Muscle layer of duodenum (tissue), 2 donors: ENCODE data around the gene VCP.

ENCODE experiments used
- H3K27ac ChIP-seq: one replicate; pipeline ENCODE4 v1.7.0; 2013; ENCODE audit warnings: mild to moderate bottlenecking, low read length
- H3K27me3 ChIP-seq: one replicate; pipeline ENCODE4 v1.7.0; 2013; ENCODE audit warnings: low read depth, mild to moderate bottlenecking, control low read depth, low read length
- H3K36me3 ChIP-seq, 2 donors: one replicate each; pipeline ENCODE4 v1.7.0; 2013; ENCODE audit warnings: low read length in 2 of 2, control low read depth in 1 of 2, mild to moderate bottlenecking in 1 of 2; ENCODE audit not compliant: insufficient read depth in 2 of 2, control insufficient read depth in 1 of 2
- H3K4me1 ChIP-seq, 2 donors: one replicate each; pipeline ENCODE4 v1.7.0; 2013; ENCODE audit warnings: low read length in 2 of 2, mild to moderate bottlenecking in 2 of 2, control low read depth in 1 of 2, moderate library complexity in 1 of 2; ENCODE audit not compliant: insufficient read depth in 2 of 2, control insufficient read depth in 1 of 2
- H3K4me3 ChIP-seq, 2 donors: one replicate each; pipeline ENCODE4 v1.7.0; 2013; ENCODE audit warnings: low read length in 2 of 2, low read depth in 1 of 2, mild to moderate bottlenecking in 1 of 2
- H3K9me3 ChIP-seq, 2 donors: one replicate each; pipeline ENCODE4 v1.7.0; 2013; ENCODE audit warnings: low read length in 2 of 2, control low read depth in 1 of 2, mild to moderate bottlenecking in 1 of 2; ENCODE audit not compliant: control insufficient read depth in 1 of 2
- donor health status: healthy.

VCP gene

GRCh38 chr9:35054871-35055644 is 17.4 kb downstream of the VCP start:
- H3K4me3 ChIP-seq = no peak overlapping the region
- no peaks in the 10 kb centered on the region for H3K4me1 ChIP-seq
- no peaks in the 10 kb centered on the region for H3K27me3 ChIP-seq
- H3K9me3 ChIP-seq = no peaks in the 10 kb centered on the region
- H3K36me3 ChIP-seq = peaks cover 58 to 60% of the 10 kb centered on the region in 2 donors
- H3K27ac ChIP-seq = no peak overlapping the region

- Histone ChIP-seq H3K27ac (no peak overlapping the region), H3K9me3 (no peaks in the 10 kb centered on the region), H3K36me3 (peaks cover 53 to 55% of the 10 kb centered on the region in 2 donors), H3K4me1 (no peaks in the 10 kb centered on the region), H3K4me3 (no peak overlapping the region), H3K27me3 (no peaks in the 10 kb centered on the region)
Measured at GRCh38 chr9:35054185-35054835, 18.1 kb downstream of the VCP start.

GRCh38 chr9:35051069-35051967 is 21.1 kb downstream of the VCP start:
- Histone ChIP-seq H3K27me3 (no peaks in the 10 kb centered on the region), H3K4me1 (no peaks in the 10 kb centered on the region), H3K36me3 (peaks cover 29 to 43% of the 10 kb centered on the region in 2 donors), H3K4me3 (no peak overlapping the region), H3K27ac (no peak overlapping the region), H3K9me3 (no peaks in the 10 kb centered on the region)

- peaks cover 26 to 35% of the 10 kb centered on the region in 2 donors for H3K36me3 ChIP-seq
- no peak overlapping the region for H3K27ac ChIP-seq
- H3K4me3 ChIP-seq = no peak overlapping the region
- H3K9me3 ChIP-seq = no peaks in the 10 kb centered on the region
- H3K4me1 ChIP-seq = no peaks in the 10 kb centered on the region
- no peaks in the 10 kb centered on the region for H3K27me3 ChIP-seq
Measured at GRCh38 chr9:35048511-35048910, 23.9 kb downstream of the VCP start.

GRCh38 chr9:35044071-35044470 is 28.4 kb downstream of the VCP start:
- Histone ChIP-seq H3K4me3 (no peak overlapping the region), H3K27ac (no peak overlapping the region), H3K9me3 (no peaks in the 10 kb centered on the region), H3K36me3 (peaks cover 23 to 38% of the 10 kb centered on the region in 2 donors), H3K27me3 (no peaks in the 10 kb centered on the region), H3K4me1 (no peaks in the 10 kb centered on the region)

GRCh38 chr9:35042891-35043545 is 29.4 kb downstream of the VCP start:
- no peaks in the 10 kb centered on the region for H3K27me3 ChIP-seq
- H3K27ac ChIP-seq = no peak overlapping the region
- no peaks in the 10 kb centered on the region for H3K4me1 ChIP-seq
- no peak overlapping the region for H3K4me3 ChIP-seq
- H3K36me3 ChIP-seq = peaks cover 22 to 28% of the 10 kb centered on the region in 2 donors
- H3K9me3 ChIP-seq = no peaks in the 10 kb centered on the region

GRCh38 chr9:35042081-35042604 is 30.3 kb downstream of the VCP start:
- Histone ChIP-seq H3K9me3 (no peaks in the 10 kb centered on the region), H3K27ac (no peak overlapping the region), H3K4me1 (no peaks in the 10 kb centered on the region), H3K36me3 (peaks cover 22 to 25% of the 10 kb centered on the region in 2 donors), H3K4me3 (no peak overlapping the region), H3K27me3 (no peaks in the 10 kb centered on the region)

- H3K36me3 ChIP-seq = no peaks in the 10 kb centered on the region
- H3K9me3 ChIP-seq = no peaks in the 10 kb centered on the region
- no peak overlapping the region for H3K27ac ChIP-seq
- H3K4me1 ChIP-seq = no peaks in the 10 kb centered on the region
- H3K4me3 ChIP-seq = peak overlapping the region; percentile 46 to 48
- H3K27me3 ChIP-seq = no peaks in the 10 kb centered on the region
Measured at GRCh38 chr9:35035851-35036701, 36.3 kb downstream of the VCP start.

- Histone ChIP-seq H3K27ac (no peak overlapping the region), H3K36me3 (no peaks in the 10 kb centered on the region), H3K4me1 (no peaks in the 10 kb centered on the region), H3K9me3 (no peaks in the 10 kb centered on the region), H3K27me3 (no peaks in the 10 kb centered on the region), H3K4me3 (no peak overlapping the region)
Measured at GRCh38 chr9:35033101-35033500, 39.3 kb downstream of the VCP start.

GRCh38 chr9:35029852-35030251 is 42.6 kb downstream of the VCP start:
- H3K27ac ChIP-seq = no peak overlapping the region

More at GRCh38 chr9:35029852-35030251, 42.6 kb downstream of the VCP start:
- H3K27me3 ChIP-seq = no peaks in the 10 kb centered on the region
- H3K9me3 ChIP-seq = no peaks in the 10 kb centered on the region
- peaks cover 0 to 3% of the 10 kb centered on the region in 2 donors for H3K36me3 ChIP-seq
- no peak overlapping the region for H3K4me3 ChIP-seq
- H3K4me1 ChIP-seq = no peaks in the 10 kb centered on the region
